HG03135 (cell line): ENCODE data around the gene ZNF610.

Experiments
- ATAC-seq: cut with Tn5 transposase; IDR thresholded peaks from one replicate; pipeline ENCODE4 v1.9.1; 2021; ENCODE audit warnings: mild to moderate bottlenecking, moderate library complexity; ENCODE audit not compliant: unreplicated experiment

The ZNF610 gene

GRCh38 chr19:52397310-52398080 is 61.5 kb downstream of the ZNF610 start, which contains the start of gene ZNF528:
Gene ZNF528, plus strand, starts transcription at chr19:52397849. Its CDS starts 4,165 bp downstream, at chr19:52402014.
- ATAC-seq: peak; percentile 92

GRCh38 chr19:52398081-52398441 is 62.0 kb downstream of the ZNF610 start:
- ATAC-seq: no peak

GRCh38 chr19:52410276-52410675 is 74.2 kb downstream of the ZNF610 start:
- ATAC-seq: no peak

GRCh38 chr19:52415711-52416110 is 79.7 kb downstream of the ZNF610 start:
- no peak for ATAC-seq
